ENCODE measurements around the gene PCCA. TPM values are rescaled to one million over a fixed set of nuclear protein-coding genes. Genes with fewer than 3 reads are reported as not detected.

The PCCA gene
- total RNA-seq, 2 donors from 2014 or later, result 19.6 to 38.6 TPM

- TF ChIP-seq CTCF (IDR thresholded peaks at IDR 0.05), result no peak
- H3K27me3 ChIP-seq, result no peaks in the 10 kb centered on the region
- H3K36me3 ChIP-seq, result no peaks in the 10 kb centered on the region
- no peaks in the 10 kb centered on the region for H3K9me3 ChIP-seq
- no peaks in the 10 kb centered on the region for H3K4me1 ChIP-seq
- no peak overlapping the region for H3K27ac ChIP-seq
- DNase-seq (ENCODE audit: low spot score), result no peak
- H3K4me3 ChIP-seq, result no peak overlapping the region
These were observed 352.0 kb downstream of the PCCA start for GRCh38 chr13:100440751-100441425.

GRCh38 chr13:100442095-100442832, 353.4 kb downstream of the PCCA start:
- Histone ChIP-seq H3K4me1 (no peaks in the 10 kb centered on the region), H3K27ac (no peak overlapping the region), H3K4me3 (no peak overlapping the region), H3K9me3 (no peaks in the 10 kb centered on the region), H3K27me3 (no peaks in the 10 kb centered on the region), H3K36me3 (no peaks in the 10 kb centered on the region)
- DNase-seq (ENCODE audit: low spot score), result no peak
- no peak for TF ChIP-seq CTCF (IDR thresholded peaks at IDR 0.05)

GRCh38 chr13:100443278-100443997, 354.5 kb downstream of the PCCA start:
- no peaks in the 10 kb centered on the region for H3K9me3 ChIP-seq
- DNase-seq (ENCODE audit: low spot score), result no peak
- no peaks in the 10 kb centered on the region for H3K36me3 ChIP-seq
- H3K4me1 ChIP-seq, result no peaks in the 10 kb centered on the region
- no peak overlapping the region for H3K4me3 ChIP-seq
- no peak overlapping the region for H3K27ac ChIP-seq
- TF ChIP-seq CTCF (IDR thresholded peaks at IDR 0.05), result no peak
- no peaks in the 10 kb centered on the region for H3K27me3 ChIP-seq

GRCh38 chr13:100443998-100444328, 355.1 kb downstream of the PCCA start:
- TF ChIP-seq CTCF (IDR thresholded peaks at IDR 0.05), result no peak
- Histone ChIP-seq H3K27ac (no peak overlapping the region), H3K4me3 (no peak overlapping the region), H3K9me3 (no peaks in the 10 kb centered on the region), H3K4me1 (no peaks in the 10 kb centered on the region), H3K27me3 (no peaks in the 10 kb centered on the region), H3K36me3 (no peaks in the 10 kb centered on the region)
- DNase-seq (ENCODE audit: low spot score), result no peak

GRCh38 chr13:100447831-100448230, 358.9 kb downstream of the PCCA start:
- no peak overlapping the region for H3K27ac ChIP-seq
- H3K27me3 ChIP-seq, result no peaks in the 10 kb centered on the region
- no peaks in the 10 kb centered on the region for H3K4me1 ChIP-seq
- no peaks in the 10 kb centered on the region for H3K36me3 ChIP-seq
- DNase-seq (ENCODE audit: low spot score), result no peak
- no peak overlapping the region for H3K4me3 ChIP-seq
- TF ChIP-seq CTCF (IDR thresholded peaks at IDR 0.05), result no peak
- no peaks in the 10 kb centered on the region for H3K9me3 ChIP-seq
